HL-60/S4 treated with retinoic acid at 250 ng/mL for 4 days and 3 days (cell line): Measurements from ENCODE around the gene ACYP2.
"Not testable (repeated sequence)": the region's sequence is repeated elsewhere in the genome, so short reads cannot be mapped to it uniquely, and the experiment has no call there.

Experiments used
- in situ Hi-C: fragments of 300-500 bp; cut with MboI; formaldehyde crosslinking; loops from 2 replicates; pipeline ENCODE4 v1.7.0; 2022; ENCODE audit warnings: low sequenced_read_pairs

Gene ACYP2

GRCh38 chr2:54115284-54116137 lies at the start of gene ACYP2:
Gene ACYP2, plus strand, starts transcription at chr2:54115615.
- in situ Hi-C loops: no loop called here

GRCh38 chr2:54065891-54066290 lies 49.5 kb upstream of the ACYP2 start:
- in situ Hi-C loops: no loop called here

- in situ Hi-C loops: no loop called here
These were observed 47.5 kb upstream of the ACYP2 start for GRCh38 chr2:54067851-54068375.

DNA sequence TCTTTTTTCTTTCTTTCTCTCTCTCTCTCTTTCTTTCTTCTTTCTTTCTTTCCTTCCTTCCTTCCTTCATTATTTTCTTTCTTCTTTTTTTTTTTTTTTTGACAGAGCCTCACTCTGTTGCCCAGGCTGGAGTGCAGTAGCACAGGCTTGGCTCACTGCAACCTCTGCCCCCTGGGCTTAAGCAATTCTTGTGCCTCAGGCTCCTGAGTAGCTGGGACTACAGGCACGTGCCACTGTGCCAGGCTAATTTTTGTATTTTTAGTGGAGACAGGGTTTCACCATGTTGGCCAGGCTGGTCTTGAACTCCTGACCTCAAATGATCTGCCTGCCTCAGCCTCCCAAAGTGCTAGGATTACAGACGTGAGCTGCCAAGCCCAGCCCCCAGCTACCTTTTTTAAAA lies 42.9 kb upstream of the ACYP2 start:
- in situ Hi-C loops: not testable (repeated sequence)

GRCh38 chr2:54073796-54074195 lies 41.6 kb upstream of the ACYP2 start:
- in situ Hi-C loops: no loop called here

DNA sequence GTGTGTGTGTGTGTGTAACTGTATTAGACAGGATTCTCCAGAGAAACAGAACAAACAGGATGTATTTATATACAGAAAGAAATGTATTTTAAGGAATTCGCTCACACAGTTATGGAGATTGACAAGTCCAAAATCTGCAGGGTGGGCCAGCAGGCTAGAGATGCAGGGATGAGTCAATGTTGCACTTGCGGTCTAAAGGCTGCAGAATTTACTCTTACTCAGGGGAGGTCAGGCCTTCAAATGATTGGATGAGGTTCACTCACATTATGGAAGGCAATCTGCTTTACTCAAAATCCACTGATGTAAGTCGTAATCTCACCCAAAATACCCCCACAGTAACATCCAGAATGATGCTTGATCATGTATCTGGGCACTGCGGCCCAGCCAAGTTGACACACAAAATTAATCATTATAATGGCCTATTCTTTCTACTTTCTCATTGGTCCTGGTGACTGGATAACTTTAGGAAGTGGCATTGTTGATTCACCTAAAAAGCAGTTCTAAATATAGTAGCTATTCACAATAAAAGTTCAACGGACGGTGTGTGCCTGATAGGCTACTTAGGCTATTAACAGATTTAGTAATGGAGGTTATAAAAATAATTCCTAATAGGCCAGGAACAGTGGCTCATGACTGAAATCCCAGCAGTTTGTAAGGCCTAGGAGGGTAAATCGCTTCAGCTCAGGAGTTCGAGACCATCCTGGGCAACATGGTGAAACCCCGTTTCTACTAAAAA lies 40.6 kb upstream of the ACYP2 start:
- in situ Hi-C loops: no loop called here

DNA sequence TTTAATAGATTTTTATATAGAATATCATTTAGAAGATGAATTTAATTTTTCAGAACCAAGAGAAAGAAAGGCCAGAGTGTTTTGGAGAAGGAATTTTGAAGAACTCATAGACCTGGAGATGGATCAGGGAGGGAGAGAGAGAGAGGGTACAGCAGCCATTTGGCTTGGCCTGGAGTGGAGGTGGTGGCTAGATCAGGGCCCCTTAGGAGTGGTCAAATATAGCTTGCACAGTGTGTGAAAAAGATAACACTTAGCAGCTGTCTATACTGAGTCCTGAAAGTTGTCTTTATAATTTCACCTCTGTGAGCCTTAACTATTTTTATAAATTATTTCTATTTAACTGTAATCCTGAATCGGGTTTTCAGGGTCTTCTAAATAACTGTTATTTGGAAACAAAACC lies 38.8 kb upstream of the ACYP2 start:
- in situ Hi-C loops: no loop called here

DNA sequence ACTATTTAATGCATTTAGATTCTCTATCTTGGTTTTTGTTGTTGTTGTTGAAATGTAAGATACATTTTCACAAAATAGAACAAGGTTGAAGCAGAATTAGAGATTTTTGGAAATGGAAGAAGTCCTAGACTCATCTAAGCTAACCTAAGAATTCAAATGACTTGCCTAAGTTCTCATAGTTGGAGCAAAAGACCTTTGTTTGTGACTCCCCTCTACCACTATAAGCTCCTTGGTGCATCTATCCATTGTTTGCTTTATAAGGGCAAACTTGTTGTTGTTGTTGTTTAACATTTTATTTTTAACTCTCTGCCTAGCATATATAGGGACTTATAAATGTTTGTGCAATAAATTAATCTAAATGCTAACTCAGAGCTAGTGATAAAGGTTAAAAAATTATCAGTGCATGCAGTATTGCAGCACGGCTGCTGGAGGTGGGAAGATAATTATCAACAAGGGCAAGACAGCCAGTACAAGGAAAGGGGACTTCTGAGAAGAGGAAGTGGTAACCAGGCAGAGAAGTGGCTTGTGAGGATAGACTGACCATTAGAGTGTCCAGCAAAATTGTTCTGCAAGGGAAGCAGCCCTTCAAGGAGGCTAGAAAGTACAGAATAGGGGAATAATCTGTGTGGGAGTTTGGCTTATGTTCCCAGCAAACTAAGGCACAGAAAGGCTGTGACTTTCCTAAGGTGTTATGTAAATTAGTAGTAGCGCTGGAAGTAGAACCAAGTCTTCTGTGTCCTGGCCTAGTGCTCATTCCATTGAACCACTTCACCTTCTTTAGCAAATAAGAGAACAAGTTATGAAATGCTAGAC lies 38.1 kb upstream of the ACYP2 start:
- in situ Hi-C loops: no loop called here

DNA sequence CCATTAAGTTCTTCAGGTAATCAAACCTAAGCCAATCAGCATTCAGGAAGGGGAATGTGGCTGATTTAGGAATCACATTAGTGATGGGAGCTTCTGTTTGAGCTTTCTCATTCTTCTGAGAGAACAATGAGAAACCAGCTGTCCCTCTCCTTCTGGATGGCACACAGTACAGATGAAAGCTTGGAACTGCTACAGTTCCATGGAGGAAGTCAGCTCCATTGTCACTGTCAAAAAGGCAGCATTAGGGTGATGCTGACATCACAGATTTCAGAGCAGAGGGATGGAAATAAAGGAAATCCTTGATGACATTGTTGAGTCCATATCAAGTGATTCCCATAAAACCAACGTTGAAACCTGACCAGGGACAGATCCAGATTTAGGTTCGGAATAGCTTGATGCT lies 36.1 kb upstream of the ACYP2 start:
- in situ Hi-C loops: no loop called here

GRCh38 chr2:54081574-54081973 lies 33.8 kb upstream of the ACYP2 start:
- in situ Hi-C loops: no loop called here

DNA sequence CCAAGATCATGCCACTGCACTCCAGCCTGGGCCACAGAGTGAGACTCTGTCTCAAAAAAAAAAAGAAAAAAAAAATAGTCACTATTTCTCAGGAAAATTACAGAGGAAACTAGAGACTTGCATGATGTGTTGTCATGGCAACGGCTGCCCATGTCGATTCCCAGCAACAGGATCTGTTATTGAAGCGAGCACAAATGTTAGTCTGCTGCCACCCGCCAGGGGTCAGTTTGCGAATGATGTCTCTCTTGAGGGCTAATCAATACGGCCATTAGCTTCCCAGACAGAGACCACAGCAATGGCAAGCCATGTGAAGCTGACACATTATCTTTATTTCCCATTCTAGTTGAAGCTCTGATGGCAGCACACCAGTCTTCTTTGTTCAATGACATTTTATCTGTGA lies 32.4 kb upstream of the ACYP2 start:
- in situ Hi-C loops: no loop called here

DNA sequence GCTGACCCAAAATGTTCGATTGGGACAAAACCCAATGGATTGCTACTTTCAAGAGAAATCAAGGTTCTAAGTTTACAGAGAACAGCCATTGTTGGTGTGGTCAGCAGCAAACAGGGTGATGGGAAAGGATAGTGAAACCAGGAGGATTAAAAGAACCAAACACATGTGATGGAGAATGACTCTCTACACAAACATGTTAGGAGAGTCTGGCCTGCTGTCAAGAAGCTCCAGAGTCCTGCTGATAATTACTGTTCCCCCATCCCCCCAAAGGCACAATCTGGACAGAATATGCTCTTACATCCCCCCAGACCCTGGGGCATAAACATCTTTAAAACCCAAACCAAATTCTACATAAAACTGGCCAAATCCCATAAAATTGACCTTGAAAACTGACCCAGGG lies 32.0 kb upstream of the ACYP2 start:
- in situ Hi-C loops: no loop called here

GRCh38 chr2:54084600-54084999 lies 30.8 kb upstream of the ACYP2 start:
- in situ Hi-C loops: no loop called here

GRCh38 chr2:54085069-54085468 lies 30.3 kb upstream of the ACYP2 start:
- in situ Hi-C loops: no loop called here

DNA sequence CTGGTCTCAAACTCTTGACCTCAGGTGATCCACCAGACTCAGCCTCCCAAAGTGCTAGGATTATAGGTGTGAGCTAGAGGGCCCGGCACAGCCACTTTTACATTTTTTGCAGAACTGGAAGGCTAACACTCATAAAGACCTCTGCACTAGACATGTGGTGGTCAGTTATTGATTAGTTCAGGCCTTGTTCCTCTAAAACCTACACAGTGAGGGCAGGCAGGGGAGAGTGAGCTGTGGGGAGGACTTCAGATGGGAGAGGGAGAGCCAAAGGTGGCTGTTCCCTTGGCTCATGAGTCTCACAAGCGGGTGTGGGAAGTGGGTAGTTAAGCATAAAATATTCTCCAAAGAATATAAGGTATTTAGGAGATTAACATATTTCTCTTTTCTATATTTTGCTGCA lies 29.3 kb upstream of the ACYP2 start:
- in situ Hi-C loops: no loop called here

GRCh38 chr2:54088191-54088634 lies 27.2 kb upstream of the ACYP2 start:
- in situ Hi-C loops: no loop called here

- in situ Hi-C loops: no loop called here
These were observed 26.7 kb upstream of the ACYP2 start for GRCh38 chr2:54088719-54089118.

- in situ Hi-C loops: no loop called here
These were observed 24.8 kb upstream of the ACYP2 start for GRCh38 chr2:54090521-54091117.

GRCh38 chr2:54092940-54093339 lies 22.5 kb upstream of the ACYP2 start:
- in situ Hi-C loops: no loop called here

DNA sequence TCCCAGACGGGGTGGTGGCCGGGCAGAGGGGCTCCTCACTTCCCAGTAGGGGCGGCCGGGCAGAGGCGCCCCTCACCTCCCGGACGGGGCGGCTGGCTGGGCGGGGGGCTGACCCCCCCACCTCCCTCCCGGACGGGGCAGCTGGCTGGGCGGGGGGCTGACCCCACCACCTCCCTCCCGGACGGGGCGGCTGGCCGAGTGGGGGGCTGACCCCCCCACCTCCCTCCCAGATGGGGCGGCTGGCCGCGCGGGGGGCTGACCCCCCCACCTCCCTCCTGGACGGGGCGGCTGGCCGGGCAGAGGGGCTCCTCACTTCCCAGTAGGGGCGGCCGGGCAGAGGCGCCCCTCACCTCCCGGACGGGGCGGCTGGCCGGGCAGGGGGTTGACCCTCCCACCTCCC lies 20.0 kb upstream of the ACYP2 start:
- in situ Hi-C loops: not testable (repeated sequence)

GRCh38 chr2:54096141-54096540 lies 19.3 kb upstream of the ACYP2 start:
- in situ Hi-C loops: not testable (repeated sequence)
